ENCODE measurements around the gene NEURL1B.

The NEURL1B gene

GRCh38 chr5:172638209-172638768 is 2.8 kb upstream of the NEURL1B start:
- no peak overlapping the region for H3K4me3 ChIP-seq (ENCODE audit: low read depth, low read length)
- no peak for TF ChIP-seq CTCF (IDR thresholded peaks at IDR 0.05; ENCODE audit: borderline replicate concordance, insufficient read depth, low read depth, low read length)

- no peak overlapping the region for H3K4me3 ChIP-seq (ENCODE audit: low read depth, low read length)
- TF ChIP-seq CTCF (IDR thresholded peaks at IDR 0.05; ENCODE audit: borderline replicate concordance, insufficient read depth, low read depth, low read length): no peak
Measured at GRCh38 chr5:172640139-172640538, 924 bp upstream of the NEURL1B start.

- no peak for TF ChIP-seq CTCF (IDR thresholded peaks at IDR 0.05; ENCODE audit: borderline replicate concordance, insufficient read depth, low read depth, low read length)
- no peak overlapping the region for H3K4me3 ChIP-seq (ENCODE audit: low read depth, low read length)
Measured at GRCh38 chr5:172641359-172642050, 442 bp downstream of the NEURL1B start.

GRCh38 chr5:172642051-172642409 is 967 bp downstream of the NEURL1B start:
- TF ChIP-seq CTCF (IDR thresholded peaks at IDR 0.05; ENCODE audit: borderline replicate concordance, insufficient read depth, low read depth, low read length): no peak
- no peak overlapping the region for H3K4me3 ChIP-seq (ENCODE audit: low read depth, low read length)

- TF ChIP-seq CTCF (IDR thresholded peaks at IDR 0.05; ENCODE audit: borderline replicate concordance, insufficient read depth, low read depth, low read length): no peak
- H3K4me3 ChIP-seq (ENCODE audit: low read depth, low read length): no peak overlapping the region
Measured at GRCh38 chr5:172642486-172642885, 1.4 kb downstream of the NEURL1B start.

- H3K4me3 ChIP-seq (ENCODE audit: low read depth, low read length): no peak overlapping the region
- no peak for TF ChIP-seq CTCF (IDR thresholded peaks at IDR 0.05; ENCODE audit: borderline replicate concordance, insufficient read depth, low read depth, low read length)
Measured at GRCh38 chr5:172642926-172643871, 2.1 kb downstream of the NEURL1B start.
